Measurements from ENCODE around the gene MSH2.

Gene MSH2

DNA sequence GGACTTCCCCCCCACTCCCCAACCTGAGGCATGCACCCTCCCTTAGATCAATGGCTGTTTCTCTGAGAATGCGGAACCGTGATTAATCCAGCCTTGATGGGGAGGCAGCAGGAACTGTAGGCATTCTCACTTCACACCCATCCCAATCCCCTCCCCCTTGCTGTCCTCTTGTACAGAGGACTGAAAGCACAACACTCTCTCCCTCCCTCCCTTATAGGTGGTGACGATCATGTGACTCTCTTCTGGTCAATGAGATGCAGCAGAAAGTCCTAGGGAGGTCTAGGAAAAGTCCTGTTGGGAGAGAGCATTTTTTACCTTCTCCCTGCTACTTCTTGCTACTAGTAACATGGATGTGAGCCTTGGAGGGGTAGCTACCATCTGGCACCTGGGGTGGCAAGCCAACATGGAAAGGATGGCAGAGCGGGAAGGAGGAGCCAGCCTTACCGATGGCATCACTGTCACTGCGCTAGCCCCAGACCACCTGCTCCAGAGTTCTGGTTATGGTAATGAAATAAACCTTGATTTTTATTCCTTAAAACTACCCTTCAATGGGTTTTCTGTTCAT, 106.9 kb downstream of the MSH2 start:
- in situ Hi-C loops (cut with HindIII; ENCODE audit: low sequenced_read_pairs), result no loop called here
- TF ChIP-seq, protein P1, sequence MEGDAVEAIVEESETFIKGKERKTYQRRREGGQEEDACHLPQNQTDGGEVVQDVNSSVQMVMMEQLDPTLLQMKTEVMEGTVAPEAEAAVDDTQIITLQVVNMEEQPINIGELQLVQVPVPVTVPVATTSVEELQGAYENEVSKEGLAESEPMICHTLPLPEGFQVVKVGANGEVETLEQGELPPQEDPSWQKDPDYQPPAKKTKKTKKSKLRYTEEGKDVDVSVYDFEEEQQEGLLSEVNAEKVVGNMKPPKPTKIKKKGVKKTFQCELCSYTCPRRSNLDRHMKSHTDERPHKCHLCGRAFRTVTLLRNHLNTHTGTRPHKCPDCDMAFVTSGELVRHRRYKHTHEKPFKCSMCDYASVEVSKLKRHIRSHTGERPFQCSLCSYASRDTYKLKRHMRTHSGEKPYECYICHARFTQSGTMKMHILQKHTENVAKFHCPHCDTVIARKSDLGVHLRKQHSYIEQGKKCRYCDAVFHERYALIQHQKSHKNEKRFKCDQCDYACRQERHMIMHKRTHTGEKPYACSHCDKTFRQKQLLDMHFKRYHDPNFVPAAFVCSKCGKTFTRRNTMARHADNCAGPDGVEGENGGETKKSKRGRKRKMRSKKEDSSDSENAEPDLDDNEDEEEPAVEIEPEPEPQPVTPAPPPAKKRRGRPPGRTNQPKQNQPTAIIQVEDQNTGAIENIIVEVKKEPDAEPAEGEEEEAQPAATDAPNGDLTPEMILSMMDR (IDR thresholded peaks at IDR 0.05; ENCODE audit: low read depth, low read length), result no peak
- no peak for DNase-seq (ENCODE audit: low read depth, low spot score)
- no peak overlapping the region for H3K4me3 ChIP-seq (ENCODE audit: low read depth, low read length)

DNA sequence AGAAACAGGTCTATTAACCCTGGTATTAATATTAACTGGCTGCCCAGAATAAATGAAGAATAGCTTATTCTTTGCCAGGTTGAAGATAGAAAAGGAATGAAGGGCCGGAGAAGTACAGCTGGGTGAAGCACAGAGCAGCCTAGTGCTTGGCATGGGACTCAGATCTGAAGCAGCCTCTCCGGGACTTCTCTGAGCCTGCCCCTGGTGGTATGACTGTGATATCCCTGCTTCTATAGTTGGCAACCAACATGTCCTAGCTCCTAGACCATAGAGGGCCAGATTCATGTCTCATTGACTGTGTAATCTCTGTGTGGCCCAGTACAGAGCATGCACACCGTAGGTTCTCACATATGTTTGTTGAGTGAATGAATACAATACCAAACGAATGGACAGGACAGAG, 107.8 kb downstream of the MSH2 start:
- DNase-seq (ENCODE audit: low read depth, low spot score), result no peak
- in situ Hi-C loops (cut with HindIII; ENCODE audit: low sequenced_read_pairs), result no loop called here
- H3K4me3 ChIP-seq (ENCODE audit: low read depth, low read length), result no peak overlapping the region
- TF ChIP-seq, protein P1 (IDR thresholded peaks at IDR 0.05; ENCODE audit: low read depth, low read length), result no peak

DNA sequence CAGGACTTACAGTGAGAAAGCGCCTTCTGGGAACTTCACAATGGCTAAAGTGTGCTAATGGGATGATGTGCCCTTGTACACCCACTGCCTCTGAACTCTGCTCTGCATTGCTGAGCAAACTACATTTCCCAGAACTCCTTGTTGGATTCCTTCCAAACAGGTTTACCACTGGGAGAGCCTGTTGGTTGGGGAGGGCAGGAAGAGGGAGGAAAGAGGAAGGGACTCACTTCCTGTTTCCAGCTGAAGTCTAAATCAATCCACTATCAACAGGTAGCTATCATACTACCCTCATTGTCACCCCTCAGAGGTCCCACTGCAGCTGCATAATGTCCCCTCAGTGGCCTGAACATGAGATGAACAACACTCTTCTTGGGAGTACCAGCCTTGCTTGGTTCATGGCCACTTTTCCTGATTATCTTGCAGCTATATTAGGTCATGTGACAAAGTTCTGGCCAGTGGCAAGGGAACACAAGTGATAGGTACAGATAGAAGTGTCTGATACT, 109.7 kb downstream of the MSH2 start:
- H3K4me3 ChIP-seq (ENCODE audit: low read depth, low read length), result no peak overlapping the region
- in situ Hi-C loops (cut with HindIII; ENCODE audit: low sequenced_read_pairs), result no loop called here
- no peak for DNase-seq (ENCODE audit: low read depth, low spot score)
- TF ChIP-seq, protein P1 (IDR thresholded peaks at IDR 0.05; ENCODE audit: low read depth, low read length), result no peak

DNA sequence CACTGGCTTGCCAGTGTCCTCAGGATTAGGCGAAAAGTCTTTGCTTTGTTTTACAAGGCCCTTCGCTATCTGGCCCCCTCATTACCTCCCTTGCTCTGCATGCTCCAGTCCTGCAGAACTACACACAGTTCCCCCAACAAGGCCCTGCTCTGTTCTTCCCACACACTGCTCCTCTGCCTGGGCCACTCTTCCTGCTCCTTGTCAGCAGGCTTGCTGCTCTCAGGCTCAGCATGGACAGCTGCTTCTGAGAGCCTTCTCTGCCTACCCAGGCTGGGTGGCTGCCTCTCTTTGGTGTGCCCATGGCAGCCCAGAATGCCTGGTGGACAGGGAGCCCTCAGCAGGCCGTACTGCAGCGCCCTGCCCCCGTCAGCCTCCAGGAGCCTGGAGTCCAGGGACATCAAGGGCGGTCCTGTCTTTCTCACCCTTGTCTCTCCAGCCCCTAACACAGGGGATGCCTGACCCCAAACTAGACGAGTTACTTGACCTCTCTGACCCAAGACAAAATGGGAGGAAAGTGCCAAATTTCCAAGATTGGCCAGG, 111.1 kb downstream of the MSH2 start:
- TF ChIP-seq, protein P1 (IDR thresholded peaks at IDR 0.05; ENCODE audit: low read depth, low read length), result no peak
- DNase-seq (ENCODE audit: low read depth, low spot score), result no peak
- no peak overlapping the region for H3K4me3 ChIP-seq (ENCODE audit: low read depth, low read length)
- in situ Hi-C loops (cut with HindIII; ENCODE audit: low sequenced_read_pairs), result no loop called here

DNA sequence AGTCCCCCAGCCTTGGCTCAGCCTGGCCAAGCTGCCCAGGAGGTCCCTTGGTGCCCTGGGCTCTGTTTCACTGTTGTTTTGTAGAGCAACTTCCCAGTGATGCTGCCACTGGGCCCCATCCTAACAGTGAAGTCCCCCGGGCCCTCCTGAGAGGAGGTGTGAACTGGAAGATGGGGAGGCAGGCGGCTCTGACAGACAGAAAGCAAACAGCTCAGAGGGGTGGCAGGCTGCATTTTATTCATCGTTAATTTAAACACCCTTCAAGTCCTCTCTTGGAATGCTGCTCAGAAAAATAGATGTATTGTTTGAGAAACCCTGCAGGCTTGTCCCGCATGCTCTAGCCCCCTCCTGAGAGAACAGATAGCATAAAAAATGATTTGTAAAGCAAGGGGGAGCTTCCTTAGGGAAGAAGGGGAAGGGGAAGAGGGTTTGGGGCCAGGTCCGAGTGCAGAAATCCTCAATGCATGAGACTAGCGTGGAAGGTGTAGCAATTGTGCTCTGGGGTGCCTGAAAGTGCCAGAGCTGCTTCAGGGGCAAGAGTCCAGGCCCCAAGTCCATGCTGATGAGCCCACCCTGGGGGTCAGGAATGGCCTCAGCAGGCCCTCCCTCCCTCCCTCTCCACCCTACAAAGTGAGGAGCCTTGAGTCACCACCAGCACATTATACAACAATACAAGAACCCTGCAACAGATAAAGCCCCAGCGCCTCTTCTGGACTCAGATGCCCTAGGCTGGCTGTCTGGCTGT, 113.6 kb downstream of the MSH2 start:
- DNase-seq (ENCODE audit: low read depth, low spot score), result no peak
- TF ChIP-seq, protein P1 (IDR thresholded peaks at IDR 0.05; ENCODE audit: low read depth, low read length), result no peak
- in situ Hi-C loops (cut with HindIII; ENCODE audit: low sequenced_read_pairs), result no loop called here
- no peak overlapping the region for H3K4me3 ChIP-seq (ENCODE audit: low read depth, low read length)

DNA sequence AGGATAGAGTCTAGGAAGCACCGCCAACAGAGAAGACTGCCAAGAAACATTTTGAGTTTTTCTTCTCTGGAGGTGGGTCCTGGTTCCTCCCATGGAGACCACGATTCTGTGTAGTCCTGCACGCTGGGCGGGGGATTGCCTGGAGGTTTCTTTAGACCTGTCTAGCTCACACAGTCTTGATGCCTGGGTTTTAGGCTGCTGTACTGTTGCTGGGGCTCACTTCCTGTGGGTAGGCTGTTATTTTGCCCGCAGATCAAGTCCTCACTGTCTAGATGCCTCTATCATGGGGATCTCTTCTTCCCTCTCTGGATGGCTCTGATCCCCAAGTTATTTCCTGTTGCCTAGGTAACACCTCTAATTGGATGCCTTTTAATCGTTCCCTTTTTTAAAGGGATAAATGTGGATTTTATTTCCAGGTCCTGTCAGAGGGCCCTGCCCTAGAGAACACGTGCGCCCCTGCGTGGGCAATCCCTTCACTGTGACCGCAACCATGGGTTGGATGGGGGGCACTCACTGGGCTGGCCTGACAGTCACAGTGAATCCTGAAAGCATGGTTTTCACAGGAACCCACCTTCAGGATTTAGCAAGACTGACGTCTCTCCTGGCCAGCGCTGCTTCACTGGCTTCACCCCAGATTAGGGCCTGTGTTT, 115.7 kb downstream of the MSH2 start:
- no peak for DNase-seq (ENCODE audit: low read depth, low spot score)
- in situ Hi-C loops (cut with HindIII; ENCODE audit: low sequenced_read_pairs), result no loop called here
- TF ChIP-seq, protein P1 (IDR thresholded peaks at IDR 0.05; ENCODE audit: low read depth, low read length), result no peak
- H3K4me3 ChIP-seq (ENCODE audit: low read depth, low read length), result no peak overlapping the region
